NAMALWA (cell line): Measurements from ENCODE around the gene SEMA5A.

Experiments
- DNase-seq: peaks from one replicate; pipeline ENCODE4 v3.0.0-alpha.2; 2015; ENCODE audit warnings: low spot score

The SEMA5A gene, protein sequence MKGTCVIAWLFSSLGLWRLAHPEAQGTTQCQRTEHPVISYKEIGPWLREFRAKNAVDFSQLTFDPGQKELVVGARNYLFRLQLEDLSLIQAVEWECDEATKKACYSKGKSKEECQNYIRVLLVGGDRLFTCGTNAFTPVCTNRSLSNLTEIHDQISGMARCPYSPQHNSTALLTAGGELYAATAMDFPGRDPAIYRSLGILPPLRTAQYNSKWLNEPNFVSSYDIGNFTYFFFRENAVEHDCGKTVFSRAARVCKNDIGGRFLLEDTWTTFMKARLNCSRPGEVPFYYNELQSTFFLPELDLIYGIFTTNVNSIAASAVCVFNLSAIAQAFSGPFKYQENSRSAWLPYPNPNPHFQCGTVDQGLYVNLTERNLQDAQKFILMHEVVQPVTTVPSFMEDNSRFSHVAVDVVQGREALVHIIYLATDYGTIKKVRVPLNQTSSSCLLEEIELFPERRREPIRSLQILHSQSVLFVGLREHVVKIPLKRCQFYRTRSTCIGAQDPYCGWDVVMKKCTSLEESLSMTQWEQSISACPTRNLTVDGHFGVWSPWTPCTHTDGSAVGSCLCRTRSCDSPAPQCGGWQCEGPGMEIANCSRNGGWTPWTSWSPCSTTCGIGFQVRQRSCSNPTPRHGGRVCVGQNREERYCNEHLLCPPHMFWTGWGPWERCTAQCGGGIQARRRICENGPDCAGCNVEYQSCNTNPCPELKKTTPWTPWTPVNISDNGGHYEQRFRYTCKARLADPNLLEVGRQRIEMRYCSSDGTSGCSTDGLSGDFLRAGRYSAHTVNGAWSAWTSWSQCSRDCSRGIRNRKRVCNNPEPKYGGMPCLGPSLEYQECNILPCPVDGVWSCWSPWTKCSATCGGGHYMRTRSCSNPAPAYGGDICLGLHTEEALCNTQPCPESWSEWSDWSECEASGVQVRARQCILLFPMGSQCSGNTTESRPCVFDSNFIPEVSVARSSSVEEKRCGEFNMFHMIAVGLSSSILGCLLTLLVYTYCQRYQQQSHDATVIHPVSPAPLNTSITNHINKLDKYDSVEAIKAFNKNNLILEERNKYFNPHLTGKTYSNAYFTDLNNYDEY

DNA sequence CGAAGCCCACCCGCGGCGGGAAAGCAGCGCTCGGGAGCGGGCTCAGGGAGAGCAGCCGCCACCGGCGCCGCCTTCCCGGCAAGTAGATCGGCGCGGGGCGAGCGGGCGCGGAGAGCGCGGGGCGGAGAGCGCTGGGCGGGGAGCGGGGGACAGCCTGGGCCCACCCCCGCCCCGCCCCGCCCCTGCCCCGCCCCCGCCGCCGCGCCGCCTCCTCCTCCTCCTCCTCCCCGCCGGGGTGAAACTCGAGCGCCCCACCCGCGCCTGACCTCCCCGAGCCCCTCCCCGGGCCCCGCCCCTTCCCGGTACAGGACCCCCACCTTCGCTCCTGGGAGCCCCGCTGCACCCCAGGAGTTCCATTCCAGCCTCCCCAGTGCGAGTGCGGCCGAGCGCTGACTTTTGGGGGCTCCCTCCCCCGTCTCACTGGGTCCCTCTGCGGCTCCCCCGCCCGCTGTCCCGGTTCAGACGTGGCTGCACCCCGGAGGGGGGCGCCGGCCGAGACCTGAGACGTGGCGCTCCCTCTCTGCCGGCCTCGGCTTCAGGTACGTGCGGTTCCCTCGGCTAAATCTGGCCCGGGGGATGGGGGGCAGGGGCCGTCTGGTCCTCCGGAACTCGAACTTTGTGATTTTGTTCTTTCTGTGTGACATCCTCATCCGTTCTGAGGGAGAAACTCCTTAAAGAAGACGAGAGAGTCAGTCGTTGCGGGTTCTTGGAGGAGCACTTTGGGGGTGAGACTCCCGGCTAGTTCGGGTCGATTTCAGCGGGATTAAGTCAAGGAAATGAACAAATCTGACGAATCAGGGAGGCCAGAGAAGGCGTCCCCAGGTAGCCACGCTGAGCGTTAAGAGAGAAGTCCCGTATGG lies at the start of gene SEMA5A:
Gene SEMA5A, minus strand, starts transcription at position 84 of the 860 bp plus-strand sequence. CDS start 166,129 bp downstream, outside the sequence.
- no peak for DNase-seq

DNA sequence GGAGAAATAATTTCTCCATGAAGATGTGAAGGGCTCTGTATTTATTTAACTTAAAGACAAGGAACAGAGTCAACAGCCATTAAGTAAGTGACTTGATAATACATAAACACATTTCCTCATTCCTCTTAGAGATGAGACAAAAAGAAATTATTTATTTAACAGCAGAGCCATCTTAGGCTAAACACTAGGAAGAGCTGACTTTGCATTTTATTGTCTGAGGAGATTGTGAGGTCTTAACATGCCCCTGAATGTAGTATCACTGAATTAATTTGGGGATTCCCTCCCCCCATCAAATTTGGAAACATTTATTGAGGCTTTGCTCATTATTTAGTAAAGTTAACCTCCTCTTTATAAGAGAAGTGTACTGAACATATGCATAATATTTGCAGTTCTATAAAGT lies 49.0 kb upstream of the SEMA5A start:
- DNase-seq, result no peak

DNA sequence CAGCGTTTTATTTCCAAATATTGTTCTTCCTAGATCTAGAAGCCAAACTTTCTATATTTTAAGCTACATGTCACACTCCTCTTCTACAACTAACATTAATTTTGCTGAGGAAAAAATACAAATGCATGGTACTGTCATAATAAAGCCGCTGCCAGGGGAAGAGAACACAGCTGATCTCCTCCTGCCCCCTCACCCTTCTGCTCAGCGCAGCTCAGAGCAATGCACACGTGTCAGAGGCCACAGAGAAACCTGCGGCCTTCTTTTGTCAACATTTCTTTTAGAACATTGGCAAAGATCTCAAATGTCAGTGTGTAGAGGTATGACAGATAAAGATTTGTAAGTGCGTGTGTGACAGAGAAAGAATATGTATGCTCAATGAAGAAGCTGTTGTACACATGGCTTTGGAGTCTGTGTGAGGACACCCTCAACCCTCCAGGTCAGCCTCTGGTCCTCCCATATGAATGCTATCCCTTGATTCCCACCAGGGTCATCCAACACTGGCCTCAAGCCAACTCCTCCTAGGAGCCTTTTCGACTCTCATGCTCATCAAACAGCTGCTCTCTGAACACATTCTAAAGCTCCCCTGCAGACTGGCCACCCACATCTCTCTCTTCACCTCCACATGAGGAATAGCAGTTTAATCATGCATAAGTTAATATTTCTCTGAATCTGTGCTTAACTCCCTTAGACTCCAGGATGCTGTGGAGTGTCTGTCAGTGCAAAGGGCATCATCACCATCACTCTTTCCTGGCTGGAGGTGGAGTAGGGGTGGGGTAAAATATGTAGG lies 43.4 kb upstream of the SEMA5A start:
- DNase-seq, result no peak

DNA sequence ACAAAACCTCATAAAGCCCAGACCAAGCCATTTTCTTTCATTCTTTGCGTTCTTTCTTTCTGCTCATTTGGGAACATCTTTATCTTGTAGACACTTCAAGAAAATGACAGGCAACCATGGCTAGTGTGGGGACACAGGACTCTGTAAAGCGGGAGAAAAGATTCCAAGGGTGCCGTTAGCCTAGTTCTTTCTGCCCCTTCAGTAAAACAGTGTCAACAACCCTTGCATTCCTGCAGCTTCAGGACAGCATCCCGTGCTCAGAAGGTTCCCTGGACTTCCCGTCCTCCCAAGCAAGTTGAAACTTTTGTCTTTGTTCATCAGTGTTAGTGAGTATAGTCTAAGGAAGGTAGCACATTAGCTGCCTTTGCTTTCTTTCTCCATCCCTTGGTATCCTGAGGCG lies 42.4 kb upstream of the SEMA5A start:
- DNase-seq, result no peak

DNA sequence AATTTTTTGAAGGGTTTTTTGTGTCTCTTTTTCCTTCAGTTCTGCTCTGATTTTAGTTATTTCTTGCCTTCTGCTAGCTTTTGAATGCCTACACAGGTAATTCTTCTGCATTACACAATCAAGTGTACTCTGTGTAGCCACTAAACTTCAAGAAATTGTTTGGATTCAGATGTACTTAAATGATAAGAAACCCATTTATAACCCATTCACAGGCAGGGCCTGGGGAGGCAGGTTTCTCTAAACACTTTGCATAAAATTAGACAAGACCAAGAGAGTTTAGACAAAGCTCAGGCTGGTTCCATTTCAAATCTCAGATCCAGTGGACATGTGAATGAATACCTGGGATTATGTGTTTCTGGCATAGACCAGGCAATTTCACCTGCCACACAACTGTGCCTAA lies 41.3 kb upstream of the SEMA5A start:
- DNase-seq, result no peak

DNA sequence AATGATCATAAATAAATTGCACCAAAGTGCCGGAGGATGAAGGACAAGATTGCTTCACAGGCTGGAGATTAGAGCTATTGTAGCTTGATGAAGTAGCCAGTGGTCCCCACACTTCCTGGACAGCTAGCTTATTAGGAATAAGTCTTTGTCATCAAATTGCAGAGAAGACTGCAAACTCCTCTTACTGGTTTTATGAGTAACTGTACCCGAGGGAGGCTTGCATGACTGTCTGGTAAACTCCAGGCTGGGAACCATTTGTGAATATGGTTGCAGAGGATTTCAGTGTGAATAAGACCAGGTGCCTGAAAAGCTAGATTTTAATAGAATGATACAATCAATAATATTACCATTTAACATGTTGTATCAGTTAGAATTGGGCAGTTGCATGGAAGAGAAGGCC lies 36.5 kb upstream of the SEMA5A start:
- DNase-seq, result no peak

DNA sequence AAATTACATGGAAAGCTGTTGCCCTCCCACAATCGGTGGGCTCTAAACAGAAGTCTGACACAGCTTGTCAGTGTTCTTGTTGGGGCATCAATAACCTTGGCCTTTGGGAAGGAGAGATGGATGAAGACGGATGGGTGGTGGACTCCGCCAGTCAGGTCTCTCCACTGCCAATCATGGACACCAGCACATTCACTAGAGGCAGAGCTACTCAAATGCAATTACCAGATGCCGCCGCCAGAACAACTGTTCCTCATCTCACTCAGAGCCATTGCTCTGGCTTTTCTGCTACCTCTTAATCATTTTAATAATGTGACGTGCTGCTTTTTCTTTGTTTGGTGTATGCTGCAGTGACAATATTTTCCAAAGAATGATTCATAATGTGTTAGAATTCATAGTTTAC lies 27.9 kb upstream of the SEMA5A start:
- no peak for DNase-seq

DNA sequence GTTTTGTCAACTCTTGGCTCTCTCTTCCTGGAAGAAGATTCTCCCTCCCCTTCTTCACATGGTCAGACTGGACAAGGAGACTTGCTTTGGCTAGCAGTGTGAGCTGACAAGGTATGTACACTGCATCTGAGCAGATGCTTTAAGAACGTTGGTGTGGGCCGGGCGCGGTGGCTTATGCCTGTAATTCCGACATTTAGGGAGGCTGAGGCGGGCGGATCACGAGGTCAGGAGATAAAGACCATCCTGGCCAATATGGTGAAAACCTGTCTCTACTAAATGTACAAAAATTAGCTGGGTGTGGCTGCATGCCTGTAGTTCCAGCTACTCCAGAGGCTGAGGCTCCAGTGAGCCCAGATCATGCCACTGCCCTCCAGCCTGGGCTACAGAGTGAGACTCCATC lies 26.4 kb upstream of the SEMA5A start:
- no peak for DNase-seq

DNA sequence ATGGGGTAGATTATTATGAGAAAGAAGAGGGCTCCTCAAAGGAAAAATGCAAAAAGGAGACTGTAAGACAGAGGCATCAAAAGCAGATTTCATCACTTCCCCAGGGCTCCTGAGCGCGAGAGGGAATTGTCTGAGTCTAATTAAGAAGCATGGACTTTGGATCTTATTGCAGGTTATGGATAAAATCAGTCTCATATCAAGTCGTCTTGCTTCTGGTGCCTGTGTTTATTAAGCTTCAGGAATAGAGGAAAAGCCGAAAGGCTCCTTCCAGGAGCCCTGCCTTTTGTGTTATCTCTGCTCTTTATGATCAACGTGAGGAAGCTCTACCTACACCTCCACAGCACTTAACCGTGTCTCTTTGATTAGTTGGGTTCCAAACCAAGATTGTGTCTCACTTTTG lies 25.0 kb upstream of the SEMA5A start:
- no peak for DNase-seq

DNA sequence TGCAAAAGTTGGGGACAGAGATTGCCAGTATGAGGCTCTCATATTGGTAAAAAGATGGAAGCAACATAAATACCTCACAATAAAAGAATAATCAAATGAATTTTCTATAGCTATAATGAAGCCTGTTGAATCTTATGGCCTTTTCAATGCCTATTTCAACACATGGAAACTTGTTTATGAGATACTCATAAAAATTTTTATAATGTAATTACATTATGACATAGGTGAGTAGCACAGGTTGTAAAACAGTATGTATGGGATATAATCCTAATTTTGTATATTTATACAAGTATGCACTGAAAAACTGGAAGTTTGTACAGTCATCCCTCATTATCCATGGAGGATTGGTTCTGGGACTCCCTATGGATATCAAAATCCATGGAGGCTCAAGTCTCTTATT lies 21.2 kb upstream of the SEMA5A start:
- no peak for DNase-seq

DNA sequence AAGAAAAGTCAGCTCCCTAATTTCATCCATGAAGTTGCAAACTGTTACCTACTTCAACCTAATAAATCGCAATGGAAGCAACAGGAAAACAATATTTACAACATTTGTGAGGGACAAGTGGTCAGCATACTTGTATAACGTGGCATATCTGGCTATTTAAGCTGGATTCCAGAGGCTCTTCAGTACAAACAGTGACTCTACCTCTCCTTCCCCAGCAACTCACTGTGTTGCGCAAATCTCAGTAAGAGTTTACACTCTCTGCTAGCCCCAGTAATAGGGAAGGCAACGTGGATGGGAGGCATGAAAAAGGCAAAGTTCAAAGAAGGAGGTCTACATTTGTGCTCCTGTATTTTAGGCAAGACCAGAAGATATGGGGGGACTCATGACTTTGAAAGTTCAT lies 18.9 kb upstream of the SEMA5A start:
- no peak for DNase-seq

DNA sequence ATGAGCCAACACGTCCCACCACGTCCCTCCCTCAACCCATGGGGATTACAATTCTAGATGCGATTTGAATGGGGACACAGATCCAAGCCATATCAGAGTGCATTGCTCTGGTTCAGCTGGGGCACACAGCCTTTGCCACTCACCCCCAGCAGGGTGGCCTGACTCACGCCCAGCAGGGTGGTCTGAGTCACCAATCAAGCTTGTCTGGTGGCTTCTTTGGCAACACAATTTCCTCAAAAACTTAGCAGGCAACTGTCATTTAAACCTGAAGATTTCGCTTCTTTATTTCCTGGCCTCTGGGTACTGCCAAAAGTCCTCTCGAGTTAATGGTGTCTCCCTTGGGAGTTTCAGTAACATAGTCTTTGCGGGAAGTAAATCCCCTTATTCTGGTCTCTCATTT lies 16.3 kb upstream of the SEMA5A start:
- DNase-seq, result no peak

DNA sequence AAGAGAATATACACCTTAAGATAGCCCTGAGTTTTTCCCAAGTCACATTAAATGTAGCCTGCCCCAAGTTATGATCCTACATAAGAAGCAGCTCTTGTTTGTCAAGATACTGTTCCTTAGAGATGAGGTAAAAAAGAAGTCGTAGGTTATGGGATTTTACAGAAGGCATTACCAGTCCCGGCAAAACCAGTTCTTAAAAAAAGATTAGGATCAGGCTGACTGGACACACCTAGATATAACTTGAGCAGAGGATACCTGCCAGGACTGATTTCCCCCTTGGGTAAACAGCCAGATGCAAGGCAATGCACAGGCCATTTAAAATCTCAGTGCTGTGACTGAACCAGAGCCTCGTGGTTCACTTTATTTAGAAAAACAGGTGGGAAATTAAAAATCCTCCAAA lies 14.1 kb upstream of the SEMA5A start:
- DNase-seq, result no peak

DNA sequence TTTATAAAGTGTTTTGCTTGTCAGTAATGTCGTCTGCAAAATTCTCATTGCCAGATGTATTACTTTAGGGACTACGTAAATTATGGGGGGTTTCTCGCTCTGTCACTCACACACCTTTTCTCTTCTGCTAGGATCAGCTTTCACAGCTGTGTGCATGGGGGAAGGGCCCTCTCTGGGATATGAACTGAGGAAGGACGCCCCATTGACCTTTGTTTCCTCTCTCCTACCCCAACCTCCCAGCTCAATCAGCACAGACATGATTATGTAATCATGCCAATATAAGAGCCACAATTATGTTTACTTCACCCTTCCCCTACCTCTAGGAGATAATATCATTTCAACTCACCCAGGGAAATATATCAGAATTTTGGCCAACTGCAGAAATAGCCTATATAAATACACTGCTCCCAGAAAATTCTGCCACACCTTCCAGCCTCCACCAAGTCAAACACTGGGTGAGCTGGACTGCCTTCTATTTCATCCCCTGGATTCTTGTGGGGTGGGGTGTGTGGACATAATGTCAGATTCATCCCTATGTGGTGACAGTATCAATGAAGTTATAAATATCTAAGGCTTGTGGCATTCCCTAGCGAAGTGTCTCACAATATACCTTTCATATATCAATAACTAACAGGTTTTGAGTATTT lies 12.6 kb upstream of the SEMA5A start:
- DNase-seq, result no peak

DNA sequence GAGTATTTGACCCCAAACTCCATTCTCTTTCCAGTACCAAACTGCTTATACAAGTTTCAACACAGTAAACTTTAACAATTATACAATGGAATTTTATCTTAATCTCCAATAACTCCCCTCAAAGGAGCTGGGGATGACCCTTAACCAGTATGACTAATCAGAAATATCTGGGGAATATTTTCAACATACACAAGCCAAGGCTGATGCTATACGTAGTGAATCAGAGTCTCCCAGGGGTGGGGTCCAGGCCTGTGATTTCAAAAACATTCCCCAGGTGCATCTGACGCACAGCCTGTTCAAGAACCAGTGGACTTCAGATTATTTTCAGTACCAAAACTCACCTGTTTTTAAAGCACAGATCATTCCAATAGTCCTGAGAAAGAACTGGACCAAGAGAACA lies 11.8 kb upstream of the SEMA5A start:
- no peak for DNase-seq

DNA sequence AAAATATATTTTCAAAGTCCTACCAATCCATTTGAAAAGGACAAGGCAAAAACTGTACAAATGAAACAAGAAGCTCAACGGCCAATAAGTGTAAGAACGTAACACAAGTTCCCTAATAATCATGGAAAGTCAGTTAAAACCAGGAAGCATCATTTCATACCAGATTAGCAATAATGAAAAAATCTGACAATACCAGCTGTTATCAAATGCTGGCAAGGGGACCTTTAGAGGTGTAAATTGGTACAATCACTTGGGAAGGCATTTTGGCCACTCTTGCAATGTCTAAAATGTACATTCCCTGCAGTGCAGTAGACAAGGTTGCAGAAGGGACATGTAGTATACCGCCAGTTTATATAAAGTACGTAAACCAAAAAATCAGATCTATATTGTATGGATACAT lies 10.1 kb upstream of the SEMA5A start:
- DNase-seq, result no peak

DNA sequence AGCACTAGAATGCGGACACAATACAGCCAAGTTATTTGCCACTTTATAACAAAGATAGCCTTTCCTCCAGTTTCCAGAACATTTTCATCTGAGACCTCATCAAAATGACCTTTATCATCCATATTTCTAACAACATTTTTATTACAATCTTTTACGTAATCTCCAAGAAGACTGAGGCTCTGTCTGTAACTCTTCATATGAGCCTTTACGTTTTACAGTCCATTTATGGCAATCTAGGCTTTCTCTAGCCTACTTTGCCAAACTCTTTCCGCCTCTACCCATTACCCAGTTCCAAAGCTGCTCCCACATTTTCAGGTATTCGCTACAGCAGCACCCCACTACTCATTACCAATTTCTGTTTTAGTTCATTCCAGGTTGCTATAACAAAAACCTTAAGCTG lies 8.2 kb upstream of the SEMA5A start:
- DNase-seq, result no peak

DNA sequence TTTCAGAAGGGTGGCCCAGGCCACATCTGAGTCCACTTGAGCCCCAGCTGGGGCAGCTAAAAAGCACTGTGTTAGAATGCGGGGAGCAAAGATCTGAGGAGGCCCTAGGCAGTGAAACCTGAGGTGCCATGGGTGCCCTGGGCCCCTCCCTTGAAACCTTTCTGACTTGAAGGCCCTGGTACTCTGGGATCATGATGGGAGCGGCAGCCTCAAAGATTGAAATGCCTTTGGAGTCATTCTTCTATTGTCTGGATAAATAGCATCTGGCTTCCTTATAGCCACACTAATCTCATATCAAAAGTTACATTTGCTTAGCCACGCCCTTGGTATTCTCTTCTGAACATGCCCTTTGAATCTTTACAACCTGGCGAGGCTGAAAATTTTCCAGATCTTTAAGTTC lies 7.7 kb upstream of the SEMA5A start:
- no peak for DNase-seq

DNA sequence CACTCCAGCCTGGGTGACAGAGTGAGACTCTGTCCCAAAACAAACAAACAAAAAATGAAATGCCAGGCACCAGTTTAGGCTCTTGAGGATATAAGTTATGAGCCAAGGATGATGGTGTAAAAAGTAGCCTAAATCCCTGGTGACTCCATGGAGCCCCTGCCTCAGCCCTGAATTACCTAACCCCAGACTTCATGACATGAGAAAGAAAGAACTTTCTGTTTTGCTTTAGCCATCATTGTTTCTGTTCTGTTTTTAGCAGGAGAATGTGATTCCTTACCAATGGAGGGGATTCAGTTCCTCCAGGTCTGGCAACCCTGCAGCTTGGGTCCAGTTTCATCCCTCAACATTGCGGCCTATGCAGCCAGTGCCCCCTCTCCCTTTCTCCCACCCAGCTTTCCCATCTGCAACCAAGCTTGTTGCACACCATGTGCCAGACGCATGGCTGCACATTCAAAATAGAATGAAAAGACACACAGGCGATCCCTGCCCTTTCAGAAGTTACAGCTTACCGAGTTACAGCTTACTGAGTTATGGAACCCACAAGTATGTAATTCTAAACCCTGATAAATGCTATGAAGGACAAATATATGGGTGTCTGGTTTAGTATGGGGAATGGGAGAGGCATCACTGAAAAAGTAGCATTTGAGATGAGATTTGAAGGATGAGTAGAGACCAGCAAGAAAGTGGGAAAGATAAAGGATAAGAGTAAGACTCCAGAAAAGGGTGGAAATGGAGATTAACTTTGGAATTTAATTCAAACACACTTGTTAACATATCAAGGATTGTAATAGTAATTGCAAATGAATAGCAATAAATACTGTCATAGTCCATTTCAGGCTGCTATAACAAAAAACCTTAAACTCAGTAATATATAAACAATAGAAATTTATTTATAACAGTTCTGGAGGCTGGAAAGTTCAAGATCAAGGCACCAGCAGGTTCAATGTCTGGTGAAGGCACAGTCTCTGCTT lies 6.0 kb upstream of the SEMA5A start:
- no peak for DNase-seq
